ENCODE measurements around the gene TNIK. TPM values are rescaled to one million over a fixed set of nuclear protein-coding genes. Genes with fewer than 3 reads are reported as not detected.
"Not testable (repeated sequence)": the region's sequence is repeated elsewhere in the genome, so short reads cannot be mapped to it uniquely, and the experiment has no call there.

TNIK gene
- total RNA-seq, 2 experiments from 2014 or later: 36.6 to 39.3 TPM

DNA sequence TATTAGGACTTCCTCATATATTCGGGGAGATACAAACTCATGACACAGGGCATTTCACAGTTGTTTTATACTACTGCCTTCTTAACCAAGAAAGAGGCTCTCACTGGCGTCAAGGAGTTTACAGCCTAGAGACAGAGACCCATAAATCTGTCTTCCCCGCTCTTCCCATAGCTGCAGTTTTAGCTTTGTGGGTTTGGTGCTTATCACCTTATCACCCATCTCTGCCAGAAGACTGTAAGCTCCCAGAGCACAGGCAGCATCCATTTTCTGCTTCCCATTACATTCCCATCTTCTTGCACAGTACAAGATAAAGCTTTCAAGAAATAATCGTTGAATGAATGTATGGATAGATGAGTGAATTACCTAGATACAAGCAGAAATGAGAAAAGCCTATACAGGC is 144.3 kb downstream of the TNIK start:
- Mint-ChIP-seq H3K27ac (no peak overlapping the region), H3K4me1 (peaks cover 10% of the 10 kb centered on the region), H3K9me3 (ENCODE audit: low read depth) (no peaks in the 10 kb centered on the region), H3K36me3 (no peaks in the 10 kb centered on the region), H3K27me3 (no peaks in the 10 kb centered on the region), H3K4me3 (no peak overlapping the region)
- DNase-seq (no peak), ATAC-seq (no peak)
- CTCF ChIA-PET: interaction anchor here (1.0 kb wide), 1 partner anchor 10 kb away, joined by 3 read pairs; no protein-coding TSS in a partner anchor

DNA sequence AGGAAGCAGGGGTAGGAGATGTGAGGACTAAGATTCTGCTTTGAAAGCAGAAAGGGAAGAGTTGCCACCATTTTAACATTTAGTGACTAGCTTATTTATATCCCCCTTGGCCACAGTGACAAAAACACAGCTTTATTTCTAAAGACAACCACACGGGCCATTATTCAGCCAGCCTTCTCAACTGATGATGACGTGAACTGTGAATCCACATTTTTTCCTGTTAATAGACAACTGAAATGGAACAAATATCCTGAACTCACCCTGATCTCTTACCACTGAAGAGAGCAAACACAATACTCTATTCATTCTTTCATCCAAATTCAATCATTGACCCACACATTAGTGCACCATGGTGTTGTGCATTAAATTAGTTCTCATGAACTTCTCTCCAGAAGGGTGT is 145.1 kb downstream of the TNIK start:
- no peaks in the 10 kb centered on the region for H3K9me3 Mint-ChIP-seq (ENCODE audit: low read depth)
- no peak for DNase-seq
- CTCF ChIA-PET: no interaction called here
- H3K4me1 Mint-ChIP-seq: peaks cover 11% of the 10 kb centered on the region
- no peak for ATAC-seq
- H3K4me3 Mint-ChIP-seq: no peak overlapping the region
- no peaks in the 10 kb centered on the region for H3K27me3 Mint-ChIP-seq
- H3K27ac Mint-ChIP-seq: no peak overlapping the region
- H3K36me3 Mint-ChIP-seq: no peaks in the 10 kb centered on the region

DNA sequence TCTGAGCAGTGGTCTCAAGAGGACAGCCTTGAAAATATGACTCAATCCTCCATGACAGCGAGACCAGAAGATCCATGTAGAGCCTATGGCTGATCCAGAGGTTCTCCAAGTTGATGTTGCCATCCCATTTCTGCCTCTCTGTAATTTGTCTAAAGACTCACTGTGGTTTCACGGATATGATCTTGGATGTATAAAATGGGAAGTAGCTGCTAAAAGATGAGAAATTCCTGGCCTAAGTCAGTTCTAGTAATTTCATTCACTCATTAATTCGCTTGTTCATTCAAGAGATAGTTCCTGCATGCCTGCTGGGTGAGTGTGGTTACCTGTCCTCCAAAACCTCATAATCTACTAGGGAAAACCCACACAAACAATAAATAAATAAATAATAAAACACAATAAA is 145.9 kb downstream of the TNIK start:
- CTCF ChIA-PET: no interaction called here
- Mint-ChIP-seq H3K9me3 (ENCODE audit: low read depth) (no peaks in the 10 kb centered on the region), H3K27me3 (no peaks in the 10 kb centered on the region), H3K27ac (no peak overlapping the region), H3K4me1 (peaks cover 11% of the 10 kb centered on the region), H3K36me3 (no peaks in the 10 kb centered on the region), H3K4me3 (no peak overlapping the region)
- ATAC-seq (no peak), DNase-seq (no peak)

DNA sequence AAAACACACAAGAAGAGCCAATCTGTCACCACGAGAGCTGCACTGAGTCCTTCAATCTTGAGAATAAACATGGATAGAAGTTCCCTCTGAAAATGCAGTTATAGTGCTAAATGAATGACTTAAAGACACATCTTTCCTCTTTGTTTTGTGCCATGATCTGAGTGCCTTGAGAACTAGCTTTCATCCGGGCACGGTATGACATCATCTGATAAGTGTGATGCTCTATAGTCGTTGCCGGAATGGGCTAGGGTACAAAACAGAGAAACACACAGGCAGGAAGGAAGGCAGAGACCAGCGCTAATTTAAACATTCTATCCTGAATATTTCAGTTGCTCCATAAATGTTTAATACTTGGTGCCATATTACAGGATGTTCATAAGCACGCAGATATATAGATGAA is 146.5 kb downstream of the TNIK start:
- peaks cover 13% of the 10 kb centered on the region for H3K4me1 Mint-ChIP-seq
- no peak overlapping the region for H3K4me3 Mint-ChIP-seq
- no peak for DNase-seq
- H3K9me3 Mint-ChIP-seq (ENCODE audit: low read depth): no peaks in the 10 kb centered on the region
- H3K27ac Mint-ChIP-seq: no peak overlapping the region
- no peak for ATAC-seq
- H3K27me3 Mint-ChIP-seq: no peaks in the 10 kb centered on the region
- H3K36me3 Mint-ChIP-seq: peaks cover 5% of the 10 kb centered on the region
- CTCF ChIA-PET: no interaction called here

DNA sequence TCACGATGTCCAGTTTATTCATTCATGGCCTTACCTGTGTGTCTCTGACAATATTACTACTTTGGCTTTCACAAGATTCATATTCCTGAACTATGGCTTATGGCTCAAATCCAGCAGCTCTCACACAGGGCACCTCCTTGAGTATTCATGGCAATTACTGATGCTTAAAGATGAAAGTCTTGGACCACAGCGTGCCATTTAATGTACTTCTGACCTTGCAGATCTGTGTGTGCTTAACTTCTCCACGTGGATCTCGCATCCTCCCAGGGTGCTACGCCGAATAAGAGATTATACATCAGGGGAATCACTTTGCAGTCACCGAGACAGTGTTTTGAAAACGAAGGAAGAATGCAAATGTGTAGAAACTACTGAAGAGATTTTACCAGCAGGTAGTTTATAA is 147.5 kb downstream of the TNIK start:
- Mint-ChIP-seq H3K4me1 (peaks cover 14% of the 10 kb centered on the region), H3K27ac (no peak overlapping the region)
- CTCF ChIA-PET: interaction anchor here (1.0 to 1.1 kb wide), 2 partner anchors 10 to 37 kb away, joined by 3 read pairs; no protein-coding TSS in a partner anchor

GRCh38 chr3:171311784-171312183 is 148.4 kb downstream of the TNIK start:
- H3K27ac Mint-ChIP-seq: no peak overlapping the region

More for the DNA sequence above, 147.5 kb downstream of the TNIK start:
- Mint-ChIP-seq H3K4me3 (no peak overlapping the region), H3K36me3 (peaks cover 7% of the 10 kb centered on the region), H3K9me3 (ENCODE audit: low read depth) (no peaks in the 10 kb centered on the region), H3K27me3 (no peaks in the 10 kb centered on the region)
- no peak for ATAC-seq
- no peak for DNase-seq

GRCh38 chr3:171309906-171310359 is 150.3 kb downstream of the TNIK start:
- CTCF ChIA-PET: interaction anchor here (1.0 to 1.3 kb wide), 2 partner anchors 9 to 19 kb away, joined by 3 to 4 read pairs; no protein-coding TSS in a partner anchor
- H3K27me3 Mint-ChIP-seq: no peaks in the 10 kb centered on the region
- peaks cover 2% of the 10 kb centered on the region for H3K9me3 Mint-ChIP-seq (ENCODE audit: low read depth)
- DNase-seq (no peak), ATAC-seq (no peak)
- peaks cover 11% of the 10 kb centered on the region for H3K36me3 Mint-ChIP-seq
- H3K27ac Mint-ChIP-seq: no peak overlapping the region
- H3K4me3 Mint-ChIP-seq: no peak overlapping the region
- peaks cover 16% of the 10 kb centered on the region for H3K4me1 Mint-ChIP-seq

More at GRCh38 chr3:171311784-171312183, 148.4 kb downstream of the TNIK start:
- DNase-seq (no peak), ATAC-seq (no peak)
- Mint-ChIP-seq H3K36me3 (peaks cover 7% of the 10 kb centered on the region), H3K9me3 (ENCODE audit: low read depth) (no peaks in the 10 kb centered on the region), H3K4me3 (no peak overlapping the region), H3K27me3 (no peaks in the 10 kb centered on the region), H3K4me1 (peaks cover 14% of the 10 kb centered on the region)
- CTCF ChIA-PET: no interaction called here

DNA sequence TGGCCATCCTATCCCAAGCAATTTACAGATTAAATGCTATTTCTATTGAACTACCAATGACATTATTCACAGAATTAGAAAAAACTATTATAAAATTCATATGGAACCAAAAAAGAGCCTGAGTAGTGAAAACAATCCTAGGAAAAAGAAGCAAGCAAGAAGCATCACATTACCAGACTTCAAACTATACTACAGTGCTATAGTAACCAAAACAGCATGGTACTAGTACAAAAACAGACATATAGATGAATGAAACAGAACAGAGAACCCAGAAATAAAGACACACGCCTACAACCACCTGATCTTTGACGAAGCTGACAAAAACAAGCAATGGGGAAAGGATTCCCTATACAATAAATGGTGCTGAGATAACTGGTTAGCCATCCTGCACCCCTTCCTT is 152.2 kb downstream of the TNIK start:
- no peak for ATAC-seq
- H3K9me3 Mint-ChIP-seq (ENCODE audit: low read depth): peaks cover 2% of the 10 kb centered on the region
- CTCF ChIA-PET: no interaction called here
- no peak overlapping the region for H3K4me3 Mint-ChIP-seq
- no peak for DNase-seq
- peaks cover 16% of the 10 kb centered on the region for H3K4me1 Mint-ChIP-seq
- no peak overlapping the region for H3K27ac Mint-ChIP-seq
- H3K36me3 Mint-ChIP-seq: peaks cover 18% of the 10 kb centered on the region
- no peaks in the 10 kb centered on the region for H3K27me3 Mint-ChIP-seq

GRCh38 chr3:171307046-171307585 is 153.1 kb downstream of the TNIK start:
- Mint-ChIP-seq H3K4me3 (no peak overlapping the region), H3K27ac (no peak overlapping the region), H3K9me3 (ENCODE audit: low read depth) (peaks cover 5% of the 10 kb centered on the region), H3K27me3 (no peaks in the 10 kb centered on the region), H3K36me3 (peaks cover 18% of the 10 kb centered on the region), H3K4me1 (peaks cover 13% of the 10 kb centered on the region)
- CTCF ChIA-PET: no interaction called here
- ATAC-seq (no peak), DNase-seq (no peak)

DNA sequence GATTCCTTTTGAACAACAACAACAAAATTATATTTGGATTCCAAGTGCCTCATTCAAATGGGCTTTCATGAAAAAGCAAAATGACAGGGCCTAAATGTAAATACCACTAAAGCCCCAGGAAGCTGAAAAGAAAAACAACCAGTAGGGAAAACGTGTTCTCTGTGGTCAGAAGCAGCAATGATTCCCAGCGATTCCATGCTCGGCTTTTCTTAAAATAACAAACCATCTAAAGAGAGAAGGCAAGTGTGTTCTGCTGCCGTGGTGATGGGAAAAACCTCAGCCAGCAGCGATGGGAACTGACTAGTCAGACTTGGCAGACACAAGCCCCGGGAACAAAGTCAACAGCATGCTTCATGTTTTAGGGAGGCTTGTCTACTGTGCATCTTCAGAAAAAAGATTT is 153.6 kb downstream of the TNIK start:
- no peak for DNase-seq
- peaks cover 5% of the 10 kb centered on the region for H3K9me3 Mint-ChIP-seq (ENCODE audit: low read depth)
- H3K36me3 Mint-ChIP-seq: peaks cover 18% of the 10 kb centered on the region
- H3K4me3 Mint-ChIP-seq: no peak overlapping the region
- CTCF ChIA-PET: interaction anchor here (1.0 kb wide), 1 partner anchor 10 kb away, joined by 3 read pairs; no protein-coding TSS in a partner anchor
- H3K27ac Mint-ChIP-seq: no peak overlapping the region
- no peaks in the 10 kb centered on the region for H3K27me3 Mint-ChIP-seq
- ATAC-seq: no peak
- peaks cover 11% of the 10 kb centered on the region for H3K4me1 Mint-ChIP-seq

- not testable (repeated sequence) for H3K27me3 Mint-ChIP-seq; ATAC-seq; H3K9me3 Mint-ChIP-seq (ENCODE audit: low read depth); H3K27ac Mint-ChIP-seq; DNase-seq; H3K4me3 Mint-ChIP-seq; H3K4me1 Mint-ChIP-seq
- CTCF ChIA-PET: interaction anchor here (1.0 kb wide), 1 partner anchor 11 kb away, joined by 3 read pairs; no protein-coding TSS in a partner anchor
- peaks cover 18% of the 10 kb centered on the region for H3K36me3 Mint-ChIP-seq
Observed at GRCh38 chr3:171305823-171306222, 154.4 kb downstream of the TNIK start.

GRCh38 chr3:171304498-171304897 is 155.7 kb downstream of the TNIK start:
- not testable (repeated sequence) for H3K27ac Mint-ChIP-seq; H3K4me3 Mint-ChIP-seq; H3K9me3 Mint-ChIP-seq (ENCODE audit: low read depth)

GRCh38 chr3:171304017-171304416 is 156.2 kb downstream of the TNIK start:
- CTCF ChIA-PET; H3K4me1 Mint-ChIP-seq; H3K4me3 Mint-ChIP-seq; ATAC-seq; H3K27me3 Mint-ChIP-seq; H3K9me3 Mint-ChIP-seq (ENCODE audit: low read depth); DNase-seq; H3K27ac Mint-ChIP-seq: not testable (repeated sequence)
- H3K36me3 Mint-ChIP-seq: peaks cover 21% of the 10 kb centered on the region

More at GRCh38 chr3:171304498-171304897, 155.7 kb downstream of the TNIK start:
- H3K4me1 Mint-ChIP-seq, CTCF ChIA-PET, ATAC-seq, DNase-seq, H3K27me3 Mint-ChIP-seq: not testable (repeated sequence)
- peaks cover 20% of the 10 kb centered on the region for H3K36me3 Mint-ChIP-seq

GRCh38 chr3:171301998-171302397 is 158.2 kb downstream of the TNIK start:
- no peak overlapping the region for H3K27ac Mint-ChIP-seq
- no peaks in the 10 kb centered on the region for H3K27me3 Mint-ChIP-seq
- H3K4me1 Mint-ChIP-seq: peaks cover 2% of the 10 kb centered on the region
- peaks cover 5% of the 10 kb centered on the region for H3K9me3 Mint-ChIP-seq (ENCODE audit: low read depth)
- CTCF ChIA-PET: no interaction called here
- H3K36me3 Mint-ChIP-seq: peaks cover 23% of the 10 kb centered on the region
- no peak for DNase-seq
- ATAC-seq: no peak
- H3K4me3 Mint-ChIP-seq: no peak overlapping the region
